GM06990 (cell line): ENCODE data around the gene GRB7.
A peak's percentile ranks its signal among the peaks of the same experiment; 100 is the strongest.

Experiments used
- DNase-seq: peaks from one replicate; pipeline ENCODE4 v3.0.0-alpha.2; 2011; ENCODE audit not compliant: insufficient read length; ENCODE audit errors: extremely low read depth
- H3K27me3 ChIP-seq: replicated peaks from 2 replicates; pipeline ENCODE4 v1.6.0; 2011; ENCODE audit warnings: low read length; ENCODE audit not compliant: control insufficient read depth, insufficient read depth
- H3K36me3 ChIP-seq: 2 replicates; pipeline ENCODE4 v1.5.1; 2011; ENCODE audit warnings: low read length; ENCODE audit not compliant: control insufficient read depth, insufficient read depth
- H3K4me3 ChIP-seq: replicated peaks from 2 replicates; pipeline ENCODE4 v1.5.1; 2011; ENCODE audit warnings: low read depth, mild to moderate bottlenecking, control low read depth, low read length
- TF ChIP-seq, protein P1 (sequence below): IDR thresholded peaks from 2 replicates; pipeline ENCODE4 v1.5.1; 2011; ENCODE audit warnings: low read length, control low read depth, mild to moderate bottlenecking, inconsistent platforms; ENCODE audit not compliant: insufficient read depth, poor library complexity, severe bottlenecking

Gene GRB7

GRCh38 chr17:39776252-39776651 is 38.5 kb downstream of the GRB7 start:
- Histone ChIP-seq H3K36me3 (peaks cover 13% of the 10 kb centered on the region), H3K27me3 (no peaks in the 10 kb centered on the region), H3K4me3 (peak overlapping the region; percentile 61)
- TF ChIP-seq, protein P1, sequence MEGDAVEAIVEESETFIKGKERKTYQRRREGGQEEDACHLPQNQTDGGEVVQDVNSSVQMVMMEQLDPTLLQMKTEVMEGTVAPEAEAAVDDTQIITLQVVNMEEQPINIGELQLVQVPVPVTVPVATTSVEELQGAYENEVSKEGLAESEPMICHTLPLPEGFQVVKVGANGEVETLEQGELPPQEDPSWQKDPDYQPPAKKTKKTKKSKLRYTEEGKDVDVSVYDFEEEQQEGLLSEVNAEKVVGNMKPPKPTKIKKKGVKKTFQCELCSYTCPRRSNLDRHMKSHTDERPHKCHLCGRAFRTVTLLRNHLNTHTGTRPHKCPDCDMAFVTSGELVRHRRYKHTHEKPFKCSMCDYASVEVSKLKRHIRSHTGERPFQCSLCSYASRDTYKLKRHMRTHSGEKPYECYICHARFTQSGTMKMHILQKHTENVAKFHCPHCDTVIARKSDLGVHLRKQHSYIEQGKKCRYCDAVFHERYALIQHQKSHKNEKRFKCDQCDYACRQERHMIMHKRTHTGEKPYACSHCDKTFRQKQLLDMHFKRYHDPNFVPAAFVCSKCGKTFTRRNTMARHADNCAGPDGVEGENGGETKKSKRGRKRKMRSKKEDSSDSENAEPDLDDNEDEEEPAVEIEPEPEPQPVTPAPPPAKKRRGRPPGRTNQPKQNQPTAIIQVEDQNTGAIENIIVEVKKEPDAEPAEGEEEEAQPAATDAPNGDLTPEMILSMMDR, result no peak
- no peak for DNase-seq

DNA sequence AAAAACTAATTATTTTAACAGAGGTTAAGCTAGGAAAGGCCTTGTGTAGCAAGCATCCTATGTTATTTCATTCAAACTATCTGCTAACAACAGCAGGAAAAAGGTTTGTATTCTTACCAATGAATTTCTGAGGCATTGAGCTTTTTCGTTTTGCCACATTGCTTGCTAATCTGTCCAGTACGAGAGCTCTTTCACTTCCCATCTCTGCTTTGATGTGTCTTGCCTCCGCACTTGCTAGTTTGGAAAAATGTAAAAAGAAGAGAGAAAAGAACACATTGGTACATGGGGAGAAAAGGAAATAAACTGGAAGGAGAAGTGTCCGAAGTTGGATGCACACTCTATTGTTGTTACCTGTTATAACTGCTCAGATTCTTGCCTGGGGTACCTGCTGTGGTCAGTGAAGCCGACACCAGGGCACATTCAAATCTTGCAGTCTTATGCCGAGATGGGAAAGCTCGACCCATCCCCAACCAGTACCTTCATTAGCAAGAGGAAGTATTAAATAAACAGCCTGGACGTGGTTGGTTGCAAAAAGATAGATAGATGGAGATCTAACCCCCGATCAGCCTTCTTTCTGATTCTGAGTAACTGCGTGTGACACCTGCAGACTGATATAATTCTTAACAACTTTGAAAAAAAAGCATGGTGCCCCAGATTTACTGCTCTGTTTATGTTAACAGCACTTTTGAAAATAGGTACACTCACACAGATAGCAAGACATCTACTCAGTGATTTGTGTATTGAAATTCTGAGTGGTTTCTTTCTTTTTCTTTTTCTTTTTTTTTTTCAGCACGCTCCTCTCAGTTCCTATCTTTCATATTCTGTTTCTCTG is 40.0 kb downstream of the GRB7 start:
- TF ChIP-seq, protein P1, result no peak
- peak overlapping the region; percentile 61 for H3K4me3 ChIP-seq
- DNase-seq, result peak; percentile 69
- no peaks in the 10 kb centered on the region for H3K27me3 ChIP-seq
- H3K36me3 ChIP-seq, result peaks cover 14% of the 10 kb centered on the region

DNA sequence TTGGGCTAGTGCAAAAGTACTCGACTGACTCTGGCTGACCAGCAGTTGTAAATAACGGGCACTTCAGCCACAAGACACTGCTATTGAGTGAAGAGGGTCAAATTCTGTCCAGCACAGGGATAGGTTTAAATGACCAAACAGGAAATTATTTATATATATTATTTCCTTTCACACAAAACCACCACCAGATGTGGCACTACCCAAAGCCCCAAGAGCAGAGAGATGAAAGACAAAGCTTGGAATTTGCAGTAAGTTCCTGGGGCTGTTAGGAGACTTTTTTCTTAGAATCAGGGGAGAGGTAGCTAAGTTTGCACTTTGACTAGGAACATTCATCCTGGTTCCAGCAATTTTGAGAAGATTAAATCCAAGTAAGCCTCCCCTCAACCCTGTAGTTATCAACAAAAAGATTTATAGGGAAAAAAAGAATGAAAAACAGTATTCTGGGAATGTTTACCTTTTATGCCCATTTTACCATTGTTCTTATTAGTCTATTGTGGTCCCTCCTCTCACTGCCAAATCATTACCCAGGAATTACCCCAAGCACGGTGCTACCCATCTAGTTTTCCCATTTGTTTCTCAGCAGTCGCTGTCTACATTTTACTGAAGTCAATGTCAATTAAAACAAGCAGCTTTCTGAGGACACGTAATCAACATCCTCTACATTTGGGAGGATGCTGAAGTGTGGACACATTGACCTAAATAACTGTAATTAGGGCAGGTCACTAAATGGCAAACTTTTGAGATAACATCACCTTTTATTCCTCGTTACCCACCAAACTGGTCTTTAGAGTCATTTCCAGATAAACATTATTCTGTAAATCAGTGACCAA is 43.5 kb downstream of the GRB7 start:
- H3K4me3 ChIP-seq, result no peak overlapping the region
- TF ChIP-seq, protein P1, result no peak
- H3K27me3 ChIP-seq, result no peaks in the 10 kb centered on the region
- peaks cover 13% of the 10 kb centered on the region for H3K36me3 ChIP-seq
- no peak for DNase-seq

GRCh38 chr17:39781861-39782213 is 44.1 kb downstream of the GRB7 start:
- TF ChIP-seq, protein P1, result no peak
- Histone ChIP-seq H3K27me3 (no peaks in the 10 kb centered on the region), H3K36me3 (peaks cover 13% of the 10 kb centered on the region), H3K4me3 (no peak overlapping the region)
- DNase-seq, result no peak

DNA sequence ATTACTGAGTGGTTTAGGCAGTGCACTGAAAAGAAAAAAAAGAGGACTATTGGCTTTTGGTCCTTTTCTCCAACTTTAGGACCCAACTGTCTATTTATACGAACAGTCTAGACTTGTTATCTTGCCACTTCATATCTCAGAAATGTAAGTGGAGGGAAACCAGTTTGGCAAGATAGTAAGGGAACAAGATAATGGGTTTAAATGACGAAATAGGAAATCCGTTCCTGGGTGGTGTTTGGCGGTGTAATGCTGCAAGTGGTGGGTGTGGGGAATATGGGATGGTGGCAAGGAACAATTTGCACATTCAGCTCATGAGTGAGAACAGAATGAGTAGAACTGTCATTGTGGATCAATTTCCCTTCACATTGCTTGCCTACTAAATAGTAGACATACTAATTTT is 44.7 kb downstream of the GRB7 start:
- DNase-seq, result no peak
- TF ChIP-seq, protein P1, result no peak
- Histone ChIP-seq H3K27me3 (no peaks in the 10 kb centered on the region), H3K4me3 (no peak overlapping the region), H3K36me3 (peaks cover 13% of the 10 kb centered on the region)
